NCI-H526 (cell line): ENCODE measurements around the gene NFATC2IP.

Experiments used
- DNase-seq, 2 experiments: peaks; one replicate each; lab custom pipeline; 2025; lab: John Stamatoyannopoulos, UW

Gene NFATC2IP

GRCh38 chr16:28974007-28974436 lies 23.3 kb downstream of the NFATC2IP start:
- peak; percentile 32 to 70 for DNase-seq

- peak; percentile 85 to 96 for DNase-seq
Observed at GRCh38 chr16:28974437-28975157, 23.9 kb downstream of the NFATC2IP start, which contains the start of gene SPNS1. Gene SPNS1, plus strand, starts transcription at chr16:28974778. Its CDS starts 374 bp downstream, at chr16:28975152.

GRCh38 chr16:28975158-28975599 lies 24.4 kb downstream of the NFATC2IP start:
- peak in 1 of 2 experiments; percentile 13 for DNase-seq

GRCh38 chr16:28977703-28978662 lies 27.2 kb downstream of the NFATC2IP start:
- DNase-seq = peak in 1 of 2 experiments; percentile 57

DNA sequence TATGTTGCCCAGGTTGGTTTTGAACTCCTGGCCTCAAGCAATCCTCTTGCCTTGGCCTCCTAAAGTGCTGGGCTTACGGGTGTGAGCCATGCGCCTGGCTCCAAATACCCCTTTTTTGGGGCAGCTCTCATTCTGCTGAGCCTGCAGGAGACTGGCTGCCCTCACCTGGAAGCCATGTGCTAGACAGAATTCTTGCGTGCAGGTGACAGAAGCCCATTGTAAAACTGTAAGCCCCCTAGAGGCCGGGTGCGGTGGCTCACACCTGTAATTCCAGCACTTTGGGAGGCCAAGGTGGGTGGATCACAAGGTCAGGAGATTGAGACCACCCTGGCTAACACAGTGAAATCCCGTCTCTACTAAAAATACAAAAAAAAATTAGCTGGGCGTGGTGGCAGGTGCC lies 29.6 kb downstream of the NFATC2IP start:
- peak in 1 of 2 experiments; percentile 19 for DNase-seq

GRCh38 chr16:28980929-28981328 lies 30.2 kb downstream of the NFATC2IP start:
- no peak for DNase-seq

DNA sequence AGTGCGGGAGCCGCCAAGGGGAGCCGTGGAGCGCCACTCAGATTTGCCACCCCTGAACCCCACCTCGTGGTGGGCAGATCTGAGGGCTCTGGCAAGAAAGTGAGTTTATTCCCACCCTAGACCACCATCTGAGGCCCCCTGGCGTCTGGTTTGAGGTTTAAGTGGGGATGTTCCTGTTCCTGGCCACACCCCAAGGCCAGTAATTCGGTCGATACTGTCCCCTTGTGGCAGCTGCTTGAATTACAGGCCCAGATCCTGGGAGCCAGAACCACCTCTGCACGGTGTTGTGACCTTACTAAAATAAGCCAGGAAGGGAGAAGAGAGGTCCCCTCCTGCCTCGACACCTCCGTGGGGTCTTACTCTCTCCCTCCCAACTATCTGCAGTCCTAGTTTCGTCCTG lies 30.8 kb downstream of the NFATC2IP start:
- peak in 1 of 2 experiments; percentile 47 for DNase-seq

- no peak for DNase-seq
Observed at GRCh38 chr16:28982418-28982817, 31.7 kb downstream of the NFATC2IP start.

DNA sequence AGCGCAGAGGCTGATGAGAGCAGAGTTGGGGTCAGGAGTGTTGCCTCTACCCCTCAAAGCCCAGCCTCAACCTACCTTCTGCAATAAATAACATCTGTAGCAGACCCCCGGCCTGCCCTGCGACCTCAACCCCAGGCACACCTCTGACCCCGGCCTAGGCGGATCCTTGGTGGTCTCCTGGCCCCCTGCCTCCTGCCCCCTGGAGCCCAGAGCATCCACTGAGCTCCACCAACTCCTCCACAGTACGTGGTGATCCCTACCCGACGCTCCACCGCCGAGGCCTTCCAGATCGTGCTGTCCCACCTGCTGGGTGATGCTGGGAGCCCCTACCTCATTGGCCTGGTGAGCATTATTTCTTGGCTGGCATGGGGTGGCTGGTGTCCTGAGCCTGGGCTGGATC lies 32.2 kb downstream of the NFATC2IP start:
- DNase-seq = no peak

- no peak for DNase-seq
Observed at GRCh38 chr16:28983644-28984043, 32.9 kb downstream of the NFATC2IP start.

DNA sequence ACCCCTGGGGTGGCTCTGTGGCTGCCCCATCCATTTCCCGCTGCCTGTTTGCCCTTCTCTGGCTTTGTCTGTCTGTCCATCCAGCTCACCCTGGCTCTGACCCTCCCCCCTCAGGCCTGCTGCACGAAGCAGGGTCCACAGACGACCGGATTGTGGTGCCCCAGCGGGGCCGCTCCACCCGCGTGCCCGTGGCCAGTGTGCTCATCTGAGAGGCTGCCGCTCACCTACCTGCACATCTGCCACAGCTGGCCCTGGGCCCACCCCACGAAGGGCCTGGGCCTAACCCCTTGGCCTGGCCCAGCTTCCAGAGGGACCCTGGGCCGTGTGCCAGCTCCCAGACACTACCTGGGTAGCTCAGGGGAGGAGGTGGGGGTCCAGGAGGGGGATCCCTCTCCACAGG lies 33.4 kb downstream of the NFATC2IP start:
- DNase-seq = no peak

DNA sequence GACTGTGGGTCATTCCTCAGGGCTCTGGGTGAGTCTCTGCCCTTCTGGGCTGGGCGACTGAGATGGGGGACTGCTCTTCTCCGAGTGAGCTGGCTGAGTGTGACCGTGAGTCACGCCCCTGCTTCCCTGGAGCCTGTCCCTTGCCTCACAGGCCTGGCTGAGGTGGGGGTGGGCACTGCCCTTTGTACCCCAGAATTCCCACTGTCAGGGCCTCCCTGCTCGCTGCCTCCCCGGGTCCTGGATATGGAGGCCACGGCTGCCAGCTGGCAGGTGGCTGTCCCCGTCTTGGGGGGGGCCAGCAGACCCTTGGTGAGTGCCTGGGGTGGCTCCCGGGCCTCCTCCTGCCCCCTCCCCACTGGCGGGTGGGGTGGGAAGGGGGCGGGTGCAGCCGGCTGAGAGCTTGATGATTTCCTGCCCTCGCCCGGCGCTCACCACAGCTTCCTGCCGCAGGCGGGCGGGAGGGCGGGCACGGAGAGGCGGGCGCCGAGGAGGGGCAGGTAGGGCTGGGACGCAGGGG lies 33.9 kb downstream of the NFATC2IP start, which contains the start of gene LAT:
TSS of gene LAT (plus strand) at position 434 of the 517 bp plus-strand sequence. CDS start 366 bp downstream, outside the sequence.
- DNase-seq = peak in 1 of 2 experiments; percentile 3

- no peak for DNase-seq
Observed at GRCh38 chr16:28985211-28986041, 34.7 kb downstream of the NFATC2IP start.

DNA sequence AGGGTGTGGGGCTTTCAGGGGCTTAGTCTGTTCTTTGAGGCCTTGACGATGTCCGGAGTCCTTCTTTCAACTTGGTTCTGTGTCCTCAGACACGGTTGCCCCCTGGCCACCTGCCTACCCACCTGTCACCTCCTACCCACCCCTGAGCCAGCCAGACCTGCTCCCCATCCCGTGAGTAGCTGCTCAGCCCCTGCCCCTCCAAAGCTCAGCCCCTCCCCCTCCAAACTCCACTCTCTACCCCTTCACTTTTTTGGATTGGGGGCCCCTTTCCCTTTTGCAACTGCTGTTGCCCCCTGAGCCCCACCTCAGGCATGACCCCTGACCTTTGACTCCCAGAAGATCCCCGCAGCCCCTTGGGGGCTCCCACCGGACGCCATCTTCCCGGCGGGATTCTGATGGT lies 35.3 kb downstream of the NFATC2IP start:
- no peak for DNase-seq

DNA sequence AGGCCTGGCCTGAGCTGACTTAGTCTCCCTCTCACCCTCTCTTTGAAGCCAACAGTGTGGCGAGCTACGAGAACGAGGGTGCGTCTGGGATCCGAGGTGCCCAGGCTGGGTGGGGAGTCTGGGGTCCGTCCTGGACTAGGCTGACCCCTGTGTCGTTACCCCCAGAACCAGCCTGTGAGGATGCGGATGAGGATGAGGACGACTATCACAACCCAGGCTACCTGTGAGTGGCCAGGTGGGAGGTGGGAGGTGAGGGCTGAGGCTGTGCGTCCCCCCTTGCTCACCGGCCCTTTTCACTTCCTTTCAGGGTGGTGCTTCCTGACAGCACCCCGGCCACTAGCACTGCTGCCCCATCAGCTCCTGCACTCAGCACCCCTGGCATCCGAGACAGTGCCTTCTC lies 35.8 kb downstream of the NFATC2IP start:
- no peak for DNase-seq

- no peak for DNase-seq
Observed at GRCh38 chr16:28987170-28987853, 36.6 kb downstream of the NFATC2IP start.

DNA sequence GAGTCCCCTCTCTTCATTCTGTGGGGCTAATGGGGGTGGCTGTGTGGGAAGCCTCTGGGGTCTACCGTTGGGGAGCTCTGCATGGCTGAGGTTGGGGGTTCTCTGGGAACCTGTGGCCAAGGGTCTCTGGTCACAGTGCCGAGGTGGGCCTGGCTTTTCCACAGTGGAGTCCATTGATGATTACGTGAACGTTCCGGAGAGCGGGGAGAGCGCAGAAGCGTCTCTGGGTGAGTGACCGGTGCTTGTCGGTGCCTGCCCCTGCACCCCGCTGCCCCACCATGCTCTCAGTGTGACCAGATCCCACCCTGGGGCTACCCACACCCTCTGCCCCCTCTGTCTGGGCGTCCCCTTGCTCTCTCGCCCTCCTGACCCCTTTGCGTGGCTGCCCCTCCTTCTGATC lies 38.6 kb downstream of the NFATC2IP start:
- no peak for DNase-seq

GRCh38 chr16:28990375-28991040 lies 39.8 kb downstream of the NFATC2IP start:
- no peak for DNase-seq

DNA sequence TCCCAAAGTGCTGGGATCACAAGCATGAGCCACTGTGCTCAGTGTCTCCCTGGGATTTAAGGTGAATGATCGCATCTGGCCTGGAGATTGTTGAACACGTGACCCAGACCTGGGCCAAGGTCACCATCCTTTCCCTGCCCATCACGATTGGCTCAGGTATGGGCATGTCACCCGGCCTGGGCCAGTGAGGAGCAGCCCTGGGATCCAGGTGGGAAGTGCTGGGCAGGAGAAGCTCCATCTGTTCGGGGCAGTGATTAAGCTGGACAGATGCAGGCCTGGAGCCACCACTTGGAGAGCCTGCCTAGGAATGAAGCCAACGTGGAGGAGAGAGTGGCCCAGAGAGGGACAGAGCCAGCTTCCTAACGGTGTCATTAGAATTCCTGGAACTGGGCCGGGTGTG lies 41.0 kb downstream of the NFATC2IP start:
- DNase-seq = no peak

- no peak for DNase-seq
Observed at GRCh38 chr16:28992496-28992895, 41.8 kb downstream of the NFATC2IP start.
